GM18526 (cell line): ENCODE measurements around the gene NXPE4.

ENCODE experiments used
- POLR2A ChIP-seq: IDR thresholded peaks from 3 replicates; pipeline ENCODE4 v1.6.1; 2011; ENCODE audit not compliant: insufficient read length; ENCODE audit errors: extremely low read depth

Gene NXPE4

GRCh38 chr11:114610984-114611944 lies 15.7 kb upstream of the NXPE4 start:
- no peak for TF ChIP-seq POLR2A

GRCh38 chr11:114610550-114610949 lies 15.0 kb upstream of the NXPE4 start:
- no peak for TF ChIP-seq POLR2A

GRCh38 chr11:114609429-114609828 lies 13.8 kb upstream of the NXPE4 start:
- TF ChIP-seq POLR2A, result no peak

- no peak for TF ChIP-seq POLR2A
These were observed 12.3 kb upstream of the NXPE4 start for GRCh38 chr11:114607753-114608459.

- TF ChIP-seq POLR2A, result no peak
These were observed 10.6 kb upstream of the NXPE4 start for GRCh38 chr11:114606003-114606801.

- no peak for TF ChIP-seq POLR2A
These were observed 9.8 kb upstream of the NXPE4 start for GRCh38 chr11:114605370-114605769.

GRCh38 chr11:114604886-114605285 lies 9.3 kb upstream of the NXPE4 start:
- TF ChIP-seq POLR2A, result no peak

- no peak for TF ChIP-seq POLR2A
These were observed 8.7 kb upstream of the NXPE4 start for GRCh38 chr11:114604179-114604813.

- TF ChIP-seq POLR2A, result no peak
These were observed 2.9 kb upstream of the NXPE4 start for GRCh38 chr11:114598461-114598860.

GRCh38 chr11:114596175-114596919 lies 761 bp upstream of the NXPE4 start:
- no peak for TF ChIP-seq POLR2A

GRCh38 chr11:114594703-114595102 lies 883 bp downstream of the NXPE4 start:
- TF ChIP-seq POLR2A, result no peak

GRCh38 chr11:114587398-114587953 lies 8.1 kb downstream of the NXPE4 start:
- TF ChIP-seq POLR2A, result no peak

GRCh38 chr11:114586797-114587196 lies 8.8 kb downstream of the NXPE4 start:
- TF ChIP-seq POLR2A, result no peak

- TF ChIP-seq POLR2A, result no peak
These were observed 23.9 kb downstream of the NXPE4 start for GRCh38 chr11:114571712-114572111.
